NT2/D1 (cell line): ENCODE results near the gene SOX5.

Source experiments
- SUZ12 ChIP-seq: IDR thresholded peaks from 2 replicates; pipeline ENCODE4 v1.6.1; 2011; ENCODE audit not compliant: insufficient read length, insufficient read depth; ENCODE audit errors: extremely low read depth
- YY1 ChIP-seq: IDR thresholded peaks from 2 replicates; pipeline ENCODE4 v1.6.1; 2011; ENCODE audit not compliant: insufficient read length, insufficient read depth

- no peak for TF ChIP-seq YY1
- TF ChIP-seq SUZ12: no peak
Measured at GRCh38 chr12:23827353-23827752, 122.1 kb downstream of the SOX5 start.
